Neural progenitor cell (in vitro differentiated cells): ENCODE measurements around the gene PLSCR1. TPM values are rescaled to one million over a fixed set of nuclear protein-coding genes. Genes with fewer than 3 reads are reported as not detected.
"Not testable (repeated sequence)": the region's sequence is repeated elsewhere in the genome, so short reads cannot be mapped to it uniquely, and the experiment has no call there.

Experiments used
- DNase-seq: peaks from one replicate; pipeline ENCODE4 v3.0.0-alpha.2; 2016; ENCODE audit warnings: low spot score
- H2AFZ ChIP-seq: fragments of 200-600 bp; sonication (generic); replicated peaks from 2 replicates; pipeline ENCODE4 v1.6.1; 2016; ENCODE audit warnings: antibody characterized with exemption
- H3F3A ChIP-seq: fragments of 200-600 bp; sonication (generic); 2 replicates; pipeline ENCODE4 v1.6.1; 2016; ENCODE audit warnings: antibody characterized with exemption, low read depth
- H3K27ac ChIP-seq: fragments of 200-600 bp; sonication (generic); 2 replicates; pipeline ENCODE4 v1.5.1; 2016; ENCODE audit warnings: mild to moderate bottlenecking
- H3K27me3 ChIP-seq: fragments of 200-600 bp; sonication (generic); 2 replicates; pipeline ENCODE4 v1.6.1; 2016; ENCODE audit warnings: mild to moderate bottlenecking, moderate library complexity
- H3K36me3 ChIP-seq: fragments of 200-600 bp; sonication (generic); 2 replicates; pipeline ENCODE4 v1.5.1; 2016
- H3K4me1 ChIP-seq: fragments of 200-600 bp; sonication (generic); 2 replicates; pipeline ENCODE4 v1.6.1; 2016; ENCODE audit warnings: mixed run types
- H3K4me2 ChIP-seq: fragments of 200-600 bp; sonication (generic); 2 replicates; pipeline ENCODE4 v1.6.1; 2016
- H3K4me3 ChIP-seq: fragments of 200-600 bp; sonication (generic); 2 replicates; pipeline ENCODE4 v1.5.1; 2016
- H3K79me2 ChIP-seq: fragments of 200-600 bp; sonication (generic); 2 replicates; pipeline ENCODE4 v1.6.1; 2016; ENCODE audit warnings: low read depth
- H3K9ac ChIP-seq: fragments of 200-600 bp; sonication (generic); 2 replicates; pipeline ENCODE4 v1.6.1; 2016
- H3K9me3 ChIP-seq: fragments of 200-600 bp; sonication (generic); 2 replicates; pipeline ENCODE4 v1.5.1; 2016; ENCODE audit warnings: low read depth
- H4K20me1 ChIP-seq: fragments of 200-600 bp; sonication (generic); 2 replicates; pipeline ENCODE4 v1.6.1; 2016; ENCODE audit warnings: low read depth
- H3K27ac Mint-ChIP-seq: 3 replicates; pipeline ENCODE4 v1.8.0; 2021; ENCODE audit warnings: mixed read lengths
- H3K27me3 Mint-ChIP-seq: 2 replicates; pipeline ENCODE4 v1.8.0; 2022; ENCODE audit warnings: low read depth, mild to moderate bottlenecking, inconsistent platforms, moderate library complexity, mixed read lengths; ENCODE audit not compliant: insufficient read depth
- H3K36me3 Mint-ChIP-seq: 3 replicates; pipeline ENCODE4 v1.8.0; 2021; ENCODE audit warnings: mixed read lengths
- H3K4me1 Mint-ChIP-seq: 3 replicates; pipeline ENCODE4 v1.8.0; 2021; ENCODE audit warnings: mixed read lengths
- H3K4me3 Mint-ChIP-seq: 3 replicates; pipeline ENCODE4 v1.8.0; 2021; ENCODE audit warnings: mild to moderate bottlenecking, moderate library complexity, mixed read lengths
- H3K9me3 Mint-ChIP-seq: 3 replicates; pipeline ENCODE4 v1.8.0; 2020; ENCODE audit warnings: mixed read lengths
- EZH2 ChIP-seq: fragments of 200-600 bp; sonication (generic); IDR thresholded peaks from 2 replicates; pipeline ENCODE4 v1.6.1; 2017; ENCODE audit warnings: antibody characterized with exemption, mild to moderate bottlenecking, moderate library complexity
- EZH2phosphoT487 ChIP-seq: fragments of 200-600 bp; sonication (generic); IDR thresholded peaks from 2 replicates; pipeline ENCODE4 v1.6.1; 2017; ENCODE audit warnings: antibody characterized with exemption
- total RNA-seq: library from RNA; depleted of rRNA; stranded (reverse); fragments of >200 nt; gene quantifications from 2 replicates; pipeline ENCODE4 v1.2.3, GENCODE V29; 2015; ENCODE audit warnings: low replicate concordance
- TF ChIP-seq, protein P1 (sequence below): fragments of 200-600 bp; sonication (generic); IDR thresholded peaks from 2 replicates; pipeline ENCODE4 v1.5.1; 2017; ENCODE audit warnings: antibody characterized with exemption, mild to moderate bottlenecking

PLSCR1 gene
- total RNA-seq, 1 donor from 2014 or later = 23.9 TPM

DNA sequence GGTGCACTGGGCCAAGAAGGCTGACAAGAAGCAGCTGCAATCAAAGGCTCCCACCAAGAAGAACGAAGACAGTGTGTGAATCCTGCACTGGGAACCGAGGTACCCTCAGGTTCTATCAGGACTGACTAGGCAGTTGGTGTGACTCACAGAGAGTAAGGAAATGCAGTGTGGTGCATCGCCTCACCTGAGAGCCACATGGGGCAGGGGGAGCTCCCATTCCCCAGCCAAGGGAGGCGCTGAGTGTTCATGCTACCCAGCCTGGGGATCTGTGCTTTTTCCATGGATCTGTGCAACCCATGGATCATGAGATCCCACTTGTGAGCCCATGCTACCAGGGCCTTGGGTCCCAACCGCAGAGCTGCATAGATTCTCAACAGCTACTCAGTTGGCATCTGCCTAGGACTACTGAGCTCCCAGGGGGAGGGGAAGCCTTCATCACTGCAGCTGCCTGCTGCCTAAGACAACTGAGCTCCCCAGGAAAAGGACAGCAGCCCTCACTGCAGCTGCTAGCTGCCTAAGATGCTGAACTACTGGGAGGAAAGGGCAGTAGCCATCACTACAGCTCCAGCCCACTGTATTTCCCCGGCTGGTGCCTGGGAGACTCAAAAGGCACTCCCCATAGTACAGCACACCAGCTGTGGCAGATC lies 68.2 kb downstream of the PLSCR1 start:
- no peaks in the 10 kb centered on the region for H3K79me2 ChIP-seq
- Mint-ChIP-seq H3K27me3 (no peaks in the 10 kb centered on the region), H3K27ac (no peak overlapping the region), H3K9me3 (peaks cover 7% of the 10 kb centered on the region), H3K4me1 (no peaks in the 10 kb centered on the region), H3K36me3 (no peaks in the 10 kb centered on the region), H3K4me3 (no peak overlapping the region)
- no peak overlapping the region for H3K4me2 ChIP-seq
- no peak overlapping the region for H3K4me3 ChIP-seq
- DNase-seq = no peak
- no peak overlapping the region for H3K27ac ChIP-seq
- H3K9me3 ChIP-seq = no peaks in the 10 kb centered on the region
- H3F3A ChIP-seq = no peaks in the 10 kb centered on the region
- TF ChIP-seq EZH2phosphoT487 (no peak), EZH2 (no peak)
- TF ChIP-seq, protein P1, sequence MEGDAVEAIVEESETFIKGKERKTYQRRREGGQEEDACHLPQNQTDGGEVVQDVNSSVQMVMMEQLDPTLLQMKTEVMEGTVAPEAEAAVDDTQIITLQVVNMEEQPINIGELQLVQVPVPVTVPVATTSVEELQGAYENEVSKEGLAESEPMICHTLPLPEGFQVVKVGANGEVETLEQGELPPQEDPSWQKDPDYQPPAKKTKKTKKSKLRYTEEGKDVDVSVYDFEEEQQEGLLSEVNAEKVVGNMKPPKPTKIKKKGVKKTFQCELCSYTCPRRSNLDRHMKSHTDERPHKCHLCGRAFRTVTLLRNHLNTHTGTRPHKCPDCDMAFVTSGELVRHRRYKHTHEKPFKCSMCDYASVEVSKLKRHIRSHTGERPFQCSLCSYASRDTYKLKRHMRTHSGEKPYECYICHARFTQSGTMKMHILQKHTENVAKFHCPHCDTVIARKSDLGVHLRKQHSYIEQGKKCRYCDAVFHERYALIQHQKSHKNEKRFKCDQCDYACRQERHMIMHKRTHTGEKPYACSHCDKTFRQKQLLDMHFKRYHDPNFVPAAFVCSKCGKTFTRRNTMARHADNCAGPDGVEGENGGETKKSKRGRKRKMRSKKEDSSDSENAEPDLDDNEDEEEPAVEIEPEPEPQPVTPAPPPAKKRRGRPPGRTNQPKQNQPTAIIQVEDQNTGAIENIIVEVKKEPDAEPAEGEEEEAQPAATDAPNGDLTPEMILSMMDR = no peak
- H3K9ac ChIP-seq = no peak overlapping the region
- peak overlapping the region; percentile 45 for H2AFZ ChIP-seq
- H3K4me1 ChIP-seq = no peaks in the 10 kb centered on the region
- no peaks in the 10 kb centered on the region for H3K27me3 ChIP-seq
- no peaks in the 10 kb centered on the region for H4K20me1 ChIP-seq
- no peaks in the 10 kb centered on the region for H3K36me3 ChIP-seq

DNA sequence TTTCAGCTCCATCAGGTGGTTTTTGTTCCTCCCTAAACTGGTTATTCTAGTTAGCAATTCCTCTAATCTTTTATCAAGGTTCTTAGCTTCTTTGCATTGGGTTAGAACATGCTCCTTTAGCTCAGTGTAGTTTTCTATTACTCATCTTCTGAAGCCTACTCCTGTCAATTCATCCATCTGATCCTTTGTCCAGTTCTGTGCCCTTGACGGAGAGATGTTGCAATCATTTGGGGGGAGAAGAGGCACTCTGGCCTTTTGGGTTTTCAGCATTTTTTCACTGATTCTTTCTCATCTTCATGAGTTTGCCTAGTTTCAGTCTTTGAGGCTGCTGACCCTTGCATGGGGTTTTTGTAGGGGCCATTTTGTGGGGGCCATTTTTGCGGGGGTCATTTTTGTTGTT lies 69.4 kb downstream of the PLSCR1 start:
- H3K4me3 Mint-ChIP-seq = not testable (repeated sequence)

GRCh38 chr3:146473726-146474125 lies 70.7 kb downstream of the PLSCR1 start:
- H3K4me1 ChIP-seq = no peaks in the 10 kb centered on the region
- no peak overlapping the region for H3K27ac ChIP-seq
- no peaks in the 10 kb centered on the region for H3K9me3 ChIP-seq
- no peak overlapping the region for H3K27ac Mint-ChIP-seq
- no peaks in the 10 kb centered on the region for H3K36me3 ChIP-seq
- H3K4me2 ChIP-seq = no peak overlapping the region
- H3K79me2 ChIP-seq = no peaks in the 10 kb centered on the region
- H3K4me1 Mint-ChIP-seq = no peaks in the 10 kb centered on the region
- TF ChIP-seq EZH2phosphoT487 (no peak), EZH2 (no peak)
- TF ChIP-seq, protein P1 = no peak
- H3K4me3 Mint-ChIP-seq = no peak overlapping the region
- H4K20me1 ChIP-seq = no peaks in the 10 kb centered on the region
- no peaks in the 10 kb centered on the region for H3F3A ChIP-seq
- no peaks in the 10 kb centered on the region for H3K27me3 Mint-ChIP-seq
- no peak overlapping the region for H2AFZ ChIP-seq
- no peaks in the 10 kb centered on the region for H3K9me3 Mint-ChIP-seq
- H3K4me3 ChIP-seq = no peak overlapping the region
- H3K27me3 ChIP-seq = no peaks in the 10 kb centered on the region
- no peak for DNase-seq
- H3K9ac ChIP-seq = no peak overlapping the region
- H3K36me3 Mint-ChIP-seq = no peaks in the 10 kb centered on the region

More for the DNA sequence above, 69.4 kb downstream of the PLSCR1 start:
- not testable (repeated sequence) for H3K4me1 ChIP-seq, H3K4me2 ChIP-seq, H3F3A ChIP-seq, H3K27ac ChIP-seq, H3K36me3 ChIP-seq, H3K9ac ChIP-seq, H3K79me2 ChIP-seq, H4K20me1 ChIP-seq, H3K27ac Mint-ChIP-seq, H3K9me3 Mint-ChIP-seq, H2AFZ ChIP-seq, H3K9me3 ChIP-seq, H3K4me1 Mint-ChIP-seq, H3K27me3 Mint-ChIP-seq, H3K27me3 ChIP-seq, H3K4me3 ChIP-seq, DNase-seq, H3K36me3 Mint-ChIP-seq

DNA sequence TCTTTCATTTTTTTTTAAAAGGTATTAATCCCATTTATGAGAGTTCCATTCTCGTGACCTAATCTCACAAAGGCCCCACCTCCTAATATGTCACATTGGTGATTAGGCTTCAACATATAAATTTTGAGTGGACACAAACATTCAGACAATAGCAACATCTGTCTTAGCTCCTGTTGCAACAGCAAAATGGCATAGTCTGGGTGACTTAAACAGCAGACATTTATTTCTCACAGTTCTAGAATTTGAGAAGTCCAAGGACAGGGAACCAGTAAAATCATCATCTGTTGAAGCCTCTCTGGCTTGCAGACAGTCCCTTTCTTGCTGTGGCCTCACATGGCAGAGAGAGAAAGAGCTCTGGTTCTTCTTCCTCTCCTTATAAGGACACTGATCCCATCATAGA lies 71.8 kb downstream of the PLSCR1 start:
- Histone ChIP-seq H3K4me3 (no peak overlapping the region), H3K36me3 (no peaks in the 10 kb centered on the region), H3K9me3 (no peaks in the 10 kb centered on the region), H3K9ac (no peak overlapping the region), H3K4me1 (no peaks in the 10 kb centered on the region), H3K4me2 (no peak overlapping the region), H4K20me1 (no peaks in the 10 kb centered on the region), H3K79me2 (no peaks in the 10 kb centered on the region), H3F3A (no peaks in the 10 kb centered on the region), H2AFZ (no peak overlapping the region), H3K27ac (no peak overlapping the region), H3K27me3 (no peaks in the 10 kb centered on the region)
- H3K4me1 Mint-ChIP-seq = no peaks in the 10 kb centered on the region
- no peaks in the 10 kb centered on the region for H3K27me3 Mint-ChIP-seq
- TF ChIP-seq EZH2 = no peak
- TF ChIP-seq, protein P1 = no peak
- no peak for TF ChIP-seq EZH2phosphoT487
- DNase-seq = no peak
- no peak overlapping the region for H3K4me3 Mint-ChIP-seq
- no peak overlapping the region for H3K27ac Mint-ChIP-seq
- no peaks in the 10 kb centered on the region for H3K36me3 Mint-ChIP-seq
- no peaks in the 10 kb centered on the region for H3K9me3 Mint-ChIP-seq
